Bronchial epithelial cell (primary cell): ENCODE data around the gene SMOC1. TPM values are rescaled to one million over a fixed set of nuclear protein-coding genes. Genes with fewer than 3 reads are reported as not detected.
"Not testable (repeated sequence)": the region's sequence is repeated elsewhere in the genome, so short reads cannot be mapped to it uniquely, and the experiment has no call there.

Experiments used
- DNase-seq: peaks from one replicate; pipeline ENCODE4 v3.0.0-alpha.2; 2010; ENCODE audit warnings: low read depth
- FAIRE-seq: peaks from 2 replicates; lab custom pipeline; 2011; peaks lifted over from hg19 to GRCh38; lab: Jason Lieb, UNC
- H3K27me3 ChIP-seq: 2 replicates; pipeline ENCODE4 v1.5.1; 2011; ENCODE audit warnings: low read length; ENCODE audit not compliant: control insufficient read depth, insufficient read depth
- H3K36me3 ChIP-seq: 2 replicates; pipeline ENCODE4 v1.5.1; 2011; ENCODE audit warnings: low read length; ENCODE audit not compliant: control insufficient read depth, insufficient read depth
- H3K4me3 ChIP-seq: 2 replicates; pipeline ENCODE4 v1.5.1; 2011; ENCODE audit warnings: mild to moderate bottlenecking, low read depth, low read length, control low read depth
- total RNA-seq: library from RNA; depleted of rRNA; stranded (reverse); fragments of >200 nt; gene quantifications from 2 replicates; pipeline ENCODE4 v1.2.1, GENCODE V29; 2014
- TF ChIP-seq, protein P1 (sequence below): IDR thresholded peaks from 2 replicates; pipeline ENCODE4 v1.5.1; 2011; ENCODE audit warnings: mild to moderate bottlenecking, moderate library complexity, low read length, control low read depth, inconsistent platforms; ENCODE audit not compliant: insufficient read depth, severe bottlenecking

Gene SMOC1
- total RNA-seq, 1 donor from 2014 or later = 16.3 TPM

DNA sequence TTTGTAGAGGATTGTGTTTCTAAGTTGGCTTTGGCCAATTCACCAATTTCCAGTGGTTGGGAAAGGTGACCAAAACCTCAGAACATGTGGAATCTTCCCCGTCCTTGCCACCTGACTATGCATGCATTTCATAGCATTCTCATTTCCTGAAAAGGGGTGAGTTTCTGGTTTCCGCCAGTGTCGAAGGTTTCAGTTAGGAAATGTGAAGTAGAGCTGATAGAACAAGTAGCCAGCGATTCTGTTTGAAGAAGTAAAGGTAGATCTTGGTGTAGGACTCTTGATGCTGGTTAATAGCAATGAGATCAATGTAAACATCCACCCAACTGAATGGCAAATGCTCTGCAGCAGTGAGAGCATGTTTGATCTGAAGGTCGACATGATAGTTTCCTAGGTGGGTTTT, 15.9 kb downstream of the SMOC1 start:
- no peak overlapping the region for H3K4me3 ChIP-seq
- TF ChIP-seq, protein P1, sequence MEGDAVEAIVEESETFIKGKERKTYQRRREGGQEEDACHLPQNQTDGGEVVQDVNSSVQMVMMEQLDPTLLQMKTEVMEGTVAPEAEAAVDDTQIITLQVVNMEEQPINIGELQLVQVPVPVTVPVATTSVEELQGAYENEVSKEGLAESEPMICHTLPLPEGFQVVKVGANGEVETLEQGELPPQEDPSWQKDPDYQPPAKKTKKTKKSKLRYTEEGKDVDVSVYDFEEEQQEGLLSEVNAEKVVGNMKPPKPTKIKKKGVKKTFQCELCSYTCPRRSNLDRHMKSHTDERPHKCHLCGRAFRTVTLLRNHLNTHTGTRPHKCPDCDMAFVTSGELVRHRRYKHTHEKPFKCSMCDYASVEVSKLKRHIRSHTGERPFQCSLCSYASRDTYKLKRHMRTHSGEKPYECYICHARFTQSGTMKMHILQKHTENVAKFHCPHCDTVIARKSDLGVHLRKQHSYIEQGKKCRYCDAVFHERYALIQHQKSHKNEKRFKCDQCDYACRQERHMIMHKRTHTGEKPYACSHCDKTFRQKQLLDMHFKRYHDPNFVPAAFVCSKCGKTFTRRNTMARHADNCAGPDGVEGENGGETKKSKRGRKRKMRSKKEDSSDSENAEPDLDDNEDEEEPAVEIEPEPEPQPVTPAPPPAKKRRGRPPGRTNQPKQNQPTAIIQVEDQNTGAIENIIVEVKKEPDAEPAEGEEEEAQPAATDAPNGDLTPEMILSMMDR = no peak
- no peak for FAIRE-seq
- no peak for DNase-seq
- H3K27me3 ChIP-seq = no peaks in the 10 kb centered on the region
- no peaks in the 10 kb centered on the region for H3K36me3 ChIP-seq

DNA sequence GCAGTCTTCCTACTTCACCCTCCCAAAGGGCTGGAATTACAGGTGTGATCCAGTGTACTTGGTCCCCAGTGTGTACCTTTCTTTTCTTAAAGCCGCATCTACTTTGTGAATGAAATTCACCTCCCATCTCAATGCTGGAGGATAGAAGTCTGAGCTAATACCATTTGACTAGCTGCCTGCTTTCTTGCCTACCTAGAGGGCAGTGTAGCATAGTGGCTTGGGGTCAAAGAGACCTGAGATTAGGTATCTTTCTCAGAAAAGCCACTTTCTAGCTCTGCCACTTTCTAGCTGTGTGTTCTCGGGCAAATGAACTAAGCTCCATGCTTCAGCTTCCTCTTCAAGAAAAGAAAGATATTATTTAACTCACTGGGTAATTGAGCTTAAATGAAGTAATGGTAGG, 16.9 kb downstream of the SMOC1 start:
- H3K27me3 ChIP-seq = no peaks in the 10 kb centered on the region
- TF ChIP-seq, protein P1 = no peak
- no peak overlapping the region for H3K4me3 ChIP-seq
- no peak for FAIRE-seq
- no peak for DNase-seq
- H3K36me3 ChIP-seq = no peaks in the 10 kb centered on the region

DNA sequence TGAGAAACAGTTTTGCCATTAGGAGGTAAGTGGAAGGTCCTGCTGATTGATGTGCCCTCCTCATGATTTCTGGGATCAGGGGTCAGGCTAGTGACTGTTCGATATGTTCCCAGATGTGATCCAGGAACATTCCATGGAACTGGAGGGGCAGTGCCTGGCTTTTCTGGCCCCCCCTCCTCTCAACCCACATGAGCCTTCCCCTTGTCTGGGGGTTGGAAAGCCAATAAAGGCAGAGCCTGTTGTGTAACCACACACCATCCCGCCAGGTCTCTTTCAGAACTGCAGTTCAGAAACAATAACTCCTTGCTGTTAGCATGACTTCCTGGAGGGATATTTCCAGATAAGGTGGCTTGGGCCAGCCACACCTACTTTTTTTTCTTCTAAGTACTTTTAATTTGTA, 17.8 kb downstream of the SMOC1 start:
- Histone ChIP-seq H3K4me3 (no peak overlapping the region), H3K27me3 (no peaks in the 10 kb centered on the region), H3K36me3 (no peaks in the 10 kb centered on the region)
- TF ChIP-seq, protein P1 = no peak
- no peak for DNase-seq
- FAIRE-seq = no peak

DNA sequence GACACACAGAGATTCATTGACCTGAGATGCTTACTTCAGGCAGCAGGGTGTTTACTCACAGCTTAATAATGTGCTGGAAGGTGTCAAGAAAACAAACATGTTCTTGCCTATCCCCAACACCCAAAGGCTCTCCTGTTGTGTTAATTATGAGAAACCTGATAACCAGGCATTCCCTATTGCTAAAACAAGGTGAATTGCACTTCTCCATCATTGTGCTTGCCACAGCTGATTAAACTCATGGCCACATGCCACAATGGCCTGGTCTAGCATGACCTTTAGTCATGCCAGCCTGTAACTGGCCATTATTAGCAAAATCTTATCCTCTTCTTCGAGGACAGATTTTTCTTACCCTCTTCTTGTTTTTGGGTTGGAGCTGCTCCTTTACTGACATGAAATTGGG, 21.4 kb downstream of the SMOC1 start:
- DNase-seq (peak; percentile 66), FAIRE-seq (no peak)
- Histone ChIP-seq H3K27me3 (no peaks in the 10 kb centered on the region), H3K36me3 (no peaks in the 10 kb centered on the region), H3K4me3 (no peak overlapping the region)
- TF ChIP-seq, protein P1 = no peak

DNA sequence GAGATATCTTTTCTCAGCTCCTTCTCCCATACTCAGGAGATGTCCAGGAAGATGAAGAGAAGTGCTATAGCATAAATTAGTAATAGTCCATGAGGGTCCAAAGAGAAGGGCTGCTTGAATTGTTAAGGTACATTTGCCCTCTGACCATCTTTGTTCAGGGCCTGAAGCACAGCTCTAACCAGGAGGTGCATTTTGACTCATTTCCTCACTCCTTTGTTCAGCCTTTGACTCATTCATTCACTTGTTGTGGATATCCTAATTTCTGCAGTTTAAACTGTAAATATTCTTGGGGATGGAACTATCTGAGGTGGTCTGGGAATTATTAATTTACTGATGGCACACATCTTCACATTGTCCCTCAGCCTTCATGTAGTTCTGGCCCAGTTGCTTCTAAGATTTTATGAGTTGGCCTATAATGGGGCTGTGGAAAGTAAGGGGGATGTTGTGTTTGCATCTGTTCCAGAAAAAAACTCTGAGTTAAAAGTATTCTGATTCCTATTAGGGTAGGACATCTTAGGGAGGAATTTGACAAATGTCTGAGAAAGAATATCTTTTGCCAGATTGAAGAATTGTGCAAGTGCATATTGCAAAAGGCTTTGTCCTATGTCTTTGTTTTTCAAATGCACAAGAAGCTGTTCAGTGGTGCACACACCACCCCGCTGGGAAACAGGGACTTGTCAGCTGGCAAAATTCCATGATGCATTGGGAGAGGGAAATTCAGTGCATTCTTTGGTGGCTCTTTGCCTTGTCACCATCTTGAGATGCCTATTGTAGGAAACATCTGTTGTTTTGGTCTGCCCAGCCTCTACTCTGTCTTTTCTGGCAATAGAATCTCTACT, 22.1 kb downstream of the SMOC1 start:
- TF ChIP-seq, protein P1 = no peak
- DNase-seq (peak; percentile 63), FAIRE-seq (no peak)
- H3K36me3 ChIP-seq = no peaks in the 10 kb centered on the region
- no peak overlapping the region for H3K4me3 ChIP-seq
- no peaks in the 10 kb centered on the region for H3K27me3 ChIP-seq

DNA sequence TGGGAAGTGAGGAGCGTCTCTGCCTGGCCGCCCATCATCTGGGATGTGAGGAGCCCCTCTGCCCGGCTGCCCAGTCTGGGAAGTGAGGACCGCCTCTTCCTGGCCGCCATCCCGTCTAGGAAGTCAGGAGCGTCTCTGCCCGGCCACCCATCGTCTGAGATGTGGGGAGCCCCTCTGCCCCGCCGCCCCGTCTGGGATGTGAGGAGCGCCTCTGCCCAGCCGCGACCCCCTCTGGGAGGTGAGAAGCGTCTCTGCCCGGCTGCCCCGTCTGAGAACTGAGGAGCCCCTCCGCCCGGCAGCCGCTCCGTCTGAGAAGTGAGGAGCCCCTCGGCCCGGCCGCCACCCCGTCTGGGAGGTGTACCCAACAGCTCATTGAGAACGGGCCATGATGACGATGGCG, 23.8 kb downstream of the SMOC1 start:
- FAIRE-seq, DNase-seq, H3K36me3 ChIP-seq, H3K4me3 ChIP-seq, H3K27me3 ChIP-seq: not testable (repeated sequence)
